HEK293 (cell line): ENCODE results near the gene HCN4.

Source experiments
- CTCF ChIA-PET: fragments of 350-600 bp; formaldehyde crosslinking; extraction: SDS; loops from one replicate; lab custom pipeline; 2021; ENCODE audit warnings: antibody characterized with exemption; lab: Yijun Ruan, JAX
- POLR2A ChIA-PET: fragments of 300-600 bp; formaldehyde crosslinking; extraction: SDS; loops from one replicate; lab custom pipeline; 2020; ENCODE audit warnings: antibody characterized with exemption, inconsistent platforms; lab: Yijun Ruan, JAX
- H3K27ac ChIP-seq: fragments of 200-500 bp; sonication (Bioruptor generic); 2 replicates; pipeline ENCODE4 v1.5.1; 2014; ENCODE audit warnings: low read depth, low read length, control low read depth, inconsistent platforms; ENCODE audit errors: extremely low read depth
- H3K36me3 ChIP-seq, 2 experiments: fragments of 200-500 bp in 1 of 2; sonication (Bioruptor generic) in 1 of 2; 1 replicate in 1 of 2; 2 replicates in 1 of 2; pipeline ENCODE4 v1.5.1; 2014 to 2017; ENCODE audit warnings: inconsistent platforms in 2 of 2, low read length in 2 of 2; ENCODE audit not compliant: control insufficient read depth in 2 of 2, insufficient read depth in 1 of 2
- H3K4me1 ChIP-seq: fragments of 200-500 bp; sonication (Bioruptor generic); 2 replicates; pipeline ENCODE4 v1.5.1; 2014; ENCODE audit warnings: mild to moderate bottlenecking, low read length, inconsistent platforms; ENCODE audit not compliant: control insufficient read depth, insufficient read depth
- H3K4me3 ChIP-seq: 2 replicates; pipeline ENCODE4 v1.5.1; 2011; ENCODE audit warnings: low read depth, mild to moderate bottlenecking, control low read depth, low read length, moderate library complexity
- H3K9me3 ChIP-seq: fragments of 200-500 bp; sonication (Bioruptor generic); 2 replicates; pipeline ENCODE4 v1.5.1; 2014; ENCODE audit warnings: low read depth, low read length, inconsistent platforms; ENCODE audit not compliant: control insufficient read depth, insufficient read depth
- EGR2 ChIP-seq: fragments of 450-650 bp; formaldehyde crosslinking; IDR thresholded peaks from 2 replicates; pipeline ENCODE4 v1.5.1; 2016; ENCODE audit warnings: low read depth, missing biosample characterization, missing genetic modification characterization
- PRDM1 ChIP-seq: fragments of 450-650 bp; formaldehyde crosslinking; IDR thresholded peaks from 2 replicates; pipeline ENCODE4; 2016; ENCODE audit warnings: missing biosample characterization, missing genetic modification characterization
- SETDB1 ChIP-seq: IDR thresholded peaks from one replicate; pipeline ENCODE4 v1.6.1; 2017; ENCODE audit warnings: mild to moderate bottlenecking, low read length, moderate library complexity, mixed read lengths; ENCODE audit not compliant: insufficient read length
- TCF7L2 ChIP-seq: IDR thresholded peaks from 2 replicates; pipeline ENCODE4 v1.6.1; 2011; ENCODE audit warnings: low read depth, mild to moderate bottlenecking, inconsistent platforms, low read length, moderate library complexity, borderline replicate concordance
- ZBTB17 ChIP-seq: fragments of 450-650 bp; formaldehyde crosslinking; IDR thresholded peaks from 2 replicates; pipeline ENCODE4 v1.5.1; 2016; ENCODE audit warnings: missing biosample characterization, missing genetic modification characterization
- ZBTB7A ChIP-seq: fragments of 450-650 bp; formaldehyde crosslinking; IDR thresholded peaks from 2 replicates; pipeline ENCODE4 v1.5.1; 2016; ENCODE audit warnings: low read depth, missing biosample characterization, missing genetic modification characterization
- ZFP37 ChIP-seq: fragments of 450-650 bp; formaldehyde crosslinking; IDR thresholded peaks from 2 replicates; pipeline ENCODE4 v1.5.1; 2016; ENCODE audit warnings: missing biosample characterization, missing genetic modification characterization
- ZIC2 ChIP-seq: fragments of 450-650 bp; formaldehyde crosslinking; IDR thresholded peaks from 2 replicates; pipeline ENCODE4 v1.5.1; 2016; ENCODE audit warnings: missing biosample characterization, missing genetic modification characterization
- ZNF174 ChIP-seq: fragments of 450-650 bp; formaldehyde crosslinking; IDR thresholded peaks from 2 replicates; pipeline ENCODE4 v1.5.0; 2017; ENCODE audit warnings: missing biosample characterization, mild to moderate bottlenecking, missing genetic modification characterization
- ZNF214 ChIP-seq: fragments of 450-650 bp; formaldehyde crosslinking; IDR thresholded peaks from 2 replicates; pipeline ENCODE4 v1.5.1; 2017; ENCODE audit warnings: missing biosample characterization, mild to moderate bottlenecking, missing genetic modification characterization, borderline replicate concordance
- ZNF423 ChIP-seq: fragments of 450-650 bp; formaldehyde crosslinking; IDR thresholded peaks from 2 replicates; pipeline ENCODE4 v1.5.1; 2016; ENCODE audit warnings: missing biosample characterization, missing genetic modification characterization
- ZNF510 ChIP-seq: fragments of 450-650 bp; formaldehyde crosslinking; IDR thresholded peaks from 2 replicates; pipeline ENCODE4 v1.5.1; 2018; ENCODE audit warnings: mild to moderate bottlenecking, missing genetic modification characterization, missing biosample characterization; ENCODE audit not compliant: insufficient replicate concordance
- ZNF549 ChIP-seq: fragments of 450-650 bp; IDR thresholded peaks from 2 replicates; pipeline ENCODE4 v1.5.1; 2018; ENCODE audit warnings: missing biosample characterization, missing genetic modification characterization, mild to moderate bottlenecking, inconsistent platforms, moderate library complexity
- ZNF558 ChIP-seq: fragments of 450-650 bp; formaldehyde crosslinking; IDR thresholded peaks from 2 replicates; pipeline ENCODE4 v1.5.1; 2016; ENCODE audit warnings: missing biosample characterization, missing genetic modification characterization
- ZNF585B ChIP-seq: fragments of 450-650 bp; formaldehyde crosslinking; IDR thresholded peaks from 2 replicates; pipeline ENCODE4 v1.5.1; 2016; ENCODE audit warnings: missing biosample characterization, missing genetic modification characterization
- ZNF621 ChIP-seq: fragments of 450-650 bp; formaldehyde crosslinking; IDR thresholded peaks from 2 replicates; pipeline ENCODE4 v1.5.1; 2017; ENCODE audit warnings: missing biosample characterization, missing genetic modification characterization
- ZNF629 ChIP-seq: fragments of 450-650 bp; formaldehyde crosslinking; IDR thresholded peaks from 2 replicates; pipeline ENCODE4 v1.5.1; 2017; ENCODE audit warnings: missing biosample characterization, missing genetic modification characterization
- TF ChIP-seq, protein P1 (sequence below): fragments of 450-650 bp; formaldehyde crosslinking; IDR thresholded peaks from 2 replicates; pipeline ENCODE4 v1.5.1; 2016; ENCODE audit warnings: missing biosample characterization, missing genetic modification characterization
- TF ChIP-seq, protein P2 (sequence below): fragments of 450-650 bp; formaldehyde crosslinking; IDR thresholded peaks from 2 replicates; pipeline ENCODE4 v1.5.1; 2016; ENCODE audit warnings: missing biosample characterization, missing genetic modification characterization, low read depth
- TF ChIP-seq, protein P3 (sequence below): fragments of 450-650 bp; formaldehyde crosslinking; IDR thresholded peaks from 2 replicates; pipeline ENCODE4 v1.5.1; 2017; ENCODE audit warnings: missing biosample characterization, missing genetic modification characterization

HCN4 gene

DNA sequence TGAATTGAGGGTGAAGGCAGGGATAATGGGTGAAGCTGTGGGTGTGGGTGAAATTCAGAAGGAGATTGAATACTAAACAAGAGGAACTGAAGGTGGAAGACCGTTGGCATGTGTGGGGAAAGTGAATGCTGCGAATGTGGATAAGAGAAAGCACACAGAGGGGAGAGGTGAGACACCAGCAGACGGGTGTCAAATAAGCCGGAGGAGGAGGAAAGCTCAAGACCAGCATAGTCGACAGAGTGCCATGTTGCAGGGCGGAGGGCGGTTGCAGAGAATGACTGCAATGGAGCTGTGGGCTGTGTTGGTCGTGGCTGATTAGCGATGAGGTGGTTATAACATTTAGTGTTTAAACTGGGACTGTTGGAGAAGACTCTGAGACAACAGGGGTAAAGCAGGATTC, 16.4 kb upstream of the HCN4 start:
- 0 out of 2 replicates have a peak, but pooled peaks have one; percentile 37 for TF ChIP-seq PRDM1
- TF ChIP-seq ZNF558 (tag by site-specific recombination): no peak
- TF ChIP-seq ZNF174 (tag by site-specific recombination): no peak
- no peak for TF ChIP-seq ZNF423
- TF ChIP-seq EGR2 (tag by site-specific recombination): peak; percentile 75
- H3K9me3 ChIP-seq: no peaks in the 10 kb centered on the region
- H3K4me1 ChIP-seq: no peaks in the 10 kb centered on the region
- H3K4me3 ChIP-seq: no peak overlapping the region
- H3K27ac ChIP-seq: no peak overlapping the region
- no peaks in the 10 kb centered on the region for H3K36me3 ChIP-seq
- ChIA-PET POLR2A (no interaction called here), CTCF (interaction anchor here (1.1 kb wide), 1 partner anchor 251 kb away, joined by 3 read pairs; no protein-coding TSS in a partner anchor)

DNA sequence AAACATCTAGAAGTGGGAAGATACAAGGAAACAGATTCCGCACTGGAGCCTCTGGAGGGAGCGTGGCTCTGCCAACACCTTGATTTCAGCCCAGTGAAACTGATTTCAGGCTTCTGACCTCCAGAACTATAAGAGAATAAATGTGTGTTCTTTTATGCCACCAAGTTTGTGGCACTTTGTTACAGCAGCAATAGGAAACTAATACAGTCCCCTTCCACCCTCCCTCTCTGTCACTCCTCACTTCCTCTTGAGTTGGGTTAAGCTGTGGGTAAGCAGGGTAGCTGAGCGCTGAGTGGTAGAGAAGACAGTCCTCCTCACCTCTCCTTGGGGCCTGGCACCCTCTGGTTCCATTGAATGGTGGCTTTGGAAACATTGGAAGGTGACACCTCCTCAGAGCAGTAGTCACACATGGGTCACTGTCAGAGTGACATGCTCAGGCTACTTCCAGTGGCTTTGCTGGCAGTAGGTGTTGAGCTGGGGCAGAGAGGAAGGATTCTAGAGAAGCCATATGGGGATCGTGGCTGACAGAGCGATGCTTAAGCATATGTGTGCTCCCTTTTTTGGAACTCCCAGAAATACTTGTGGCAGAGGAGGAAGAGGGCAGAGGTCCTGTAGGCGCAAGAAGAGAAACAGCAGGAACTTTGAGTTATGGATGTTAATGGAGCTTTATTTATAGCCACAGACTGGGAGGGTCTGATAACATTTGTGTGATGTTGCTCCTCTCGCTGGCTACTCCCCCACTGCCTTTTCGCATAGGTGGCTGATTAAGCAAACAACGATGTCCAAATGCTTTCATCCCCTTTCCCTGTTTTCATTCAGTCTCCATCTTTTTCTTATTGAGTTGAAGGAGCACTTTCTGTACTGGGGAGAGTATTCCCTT, 14.8 kb upstream of the HCN4 start:
- H3K27ac ChIP-seq: no peak overlapping the region
- ChIA-PET POLR2A (no interaction called here), CTCF (interaction anchor here (0.6 kb wide), 1 partner anchor 17 kb away, joined by 3 read pairs; no protein-coding TSS in a partner anchor)
- TF ChIP-seq ZBTB17 (peak; percentile 21; the same call in 1 of the 2 replicates), ZNF585B (tag by site-specific recombination) (no peak), ZIC2 (tag by site-specific recombination) (peak; percentile 23; the same call in 1 of the 2 replicates), PRDM1 (peak; percentile 64)
- TF ChIP-seq, protein P1, sequence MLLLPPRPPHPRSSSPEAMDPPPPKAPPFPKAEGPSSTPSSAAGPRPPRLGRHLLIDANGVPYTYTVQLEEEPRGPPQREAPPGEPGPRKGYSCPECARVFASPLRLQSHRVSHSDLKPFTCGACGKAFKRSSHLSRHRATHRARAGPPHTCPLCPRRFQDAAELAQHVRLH (tag by site-specific recombination): no peak
- no peaks in the 10 kb centered on the region for H3K9me3 ChIP-seq
- no peaks in the 10 kb centered on the region for H3K4me1 ChIP-seq
- H3K4me3 ChIP-seq: no peak overlapping the region
- H3K36me3 ChIP-seq: no peaks in the 10 kb centered on the region

DNA sequence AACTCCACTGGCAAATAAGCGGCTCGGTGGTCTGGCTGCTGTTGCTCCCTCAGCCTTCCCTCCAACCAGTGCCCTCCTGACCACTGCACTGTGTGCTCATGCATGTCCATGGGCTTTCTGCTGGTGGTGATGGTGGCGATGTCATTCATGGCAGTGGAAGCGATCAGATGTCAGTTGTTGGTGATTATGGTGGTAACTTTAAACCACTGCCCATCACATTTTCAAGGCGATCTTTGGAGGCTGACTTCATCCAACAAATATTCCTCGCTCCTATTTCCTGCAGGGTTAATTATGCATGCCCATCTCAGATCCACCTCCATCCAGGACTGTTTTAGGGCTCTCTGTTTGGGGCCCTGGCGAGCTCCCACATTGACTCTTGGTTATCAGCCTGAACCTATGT, 13.4 kb upstream of the HCN4 start:
- POLR2A ChIA-PET: no interaction called here
- Histone ChIP-seq H3K4me1 (no peaks in the 10 kb centered on the region), H3K36me3 (no peaks in the 10 kb centered on the region), H3K4me3 (no peak overlapping the region), H3K27ac (no peak overlapping the region), H3K9me3 (no peaks in the 10 kb centered on the region)
- TF ChIP-seq TCF7L2 (no peak), ZNF549 (tag by site-specific recombination) (no peak), ZFP37 (0 out of 2 replicates have a peak, but pooled peaks have one; percentile 72), ZNF629 (0 out of 2 replicates have a peak, but pooled peaks have one; percentile 39)
- TF ChIP-seq, protein P2, sequence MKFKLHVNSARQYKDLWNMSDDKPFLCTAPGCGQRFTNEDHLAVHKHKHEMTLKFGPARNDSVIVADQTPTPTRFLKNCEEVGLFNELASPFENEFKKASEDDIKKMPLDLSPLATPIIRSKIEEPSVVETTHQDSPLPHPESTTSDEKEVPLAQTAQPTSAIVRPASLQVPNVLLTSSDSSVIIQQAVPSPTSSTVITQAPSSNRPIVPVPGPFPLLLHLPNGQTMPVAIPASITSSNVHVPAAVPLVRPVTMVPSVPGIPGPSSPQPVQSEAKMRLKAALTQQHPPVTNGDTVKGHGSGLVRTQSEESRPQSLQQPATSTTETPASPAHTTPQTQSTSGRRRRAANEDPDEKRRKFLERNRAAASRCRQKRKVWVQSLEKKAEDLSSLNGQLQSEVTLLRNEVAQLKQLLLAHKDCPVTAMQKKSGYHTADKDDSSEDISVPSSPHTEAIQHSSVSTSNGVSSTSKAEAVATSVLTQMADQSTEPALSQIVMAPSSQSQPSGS (tag by site-specific recombination): peak; percentile 40; the same call in 1 of the 2 replicates
- CTCF ChIA-PET: no interaction called here

DNA sequence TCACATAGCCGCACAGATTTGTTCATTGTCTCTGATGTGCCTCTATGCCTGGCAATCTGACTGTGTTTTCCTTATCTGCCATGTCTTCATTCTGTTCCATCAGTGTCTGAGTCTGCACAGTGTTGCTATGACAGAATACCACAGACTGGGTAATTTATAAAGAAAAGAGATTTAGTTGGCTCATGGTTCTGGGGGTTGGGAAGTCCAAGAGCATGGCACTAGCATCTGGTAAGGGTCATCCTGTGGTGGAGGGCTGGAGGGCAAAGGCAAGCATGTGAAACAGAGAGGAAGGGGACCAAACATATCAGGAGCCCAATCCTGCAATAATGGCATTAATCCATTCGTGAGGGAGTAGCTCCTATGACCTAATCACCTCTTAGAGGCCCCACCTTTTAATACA, 11.9 kb upstream of the HCN4 start:
- ChIA-PET POLR2A (no interaction called here), CTCF (interaction anchor here (0.9 kb wide), 1 partner anchor 256 kb away, joined by 3 read pairs; no protein-coding TSS in a partner anchor)
- Histone ChIP-seq H3K9me3 (no peaks in the 10 kb centered on the region), H3K4me1 (no peaks in the 10 kb centered on the region), H3K36me3 (no peaks in the 10 kb centered on the region), H3K27ac (no peak overlapping the region), H3K4me3 (no peak overlapping the region)
- TF ChIP-seq, protein P3, sequence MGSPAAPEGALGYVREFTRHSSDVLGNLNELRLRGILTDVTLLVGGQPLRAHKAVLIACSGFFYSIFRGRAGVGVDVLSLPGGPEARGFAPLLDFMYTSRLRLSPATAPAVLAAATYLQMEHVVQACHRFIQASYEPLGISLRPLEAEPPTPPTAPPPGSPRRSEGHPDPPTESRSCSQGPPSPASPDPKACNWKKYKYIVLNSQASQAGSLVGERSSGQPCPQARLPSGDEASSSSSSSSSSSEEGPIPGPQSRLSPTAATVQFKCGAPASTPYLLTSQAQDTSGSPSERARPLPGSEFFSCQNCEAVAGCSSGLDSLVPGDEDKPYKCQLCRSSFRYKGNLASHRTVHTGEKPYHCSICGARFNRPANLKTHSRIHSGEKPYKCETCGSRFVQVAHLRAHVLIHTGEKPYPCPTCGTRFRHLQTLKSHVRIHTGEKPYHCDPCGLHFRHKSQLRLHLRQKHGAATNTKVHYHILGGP (tag by site-specific recombination): no peak
- TF ChIP-seq ZNF214 (tag by site-specific recombination) (no peak), ZBTB7A (tag by site-specific recombination) (no peak), ZNF621 (tag by site-specific recombination) (no peak), ZNF510 (tag by site-specific recombination) (no peak), SETDB1 (peak; percentile 64)
